ENCODE data around the gene LHFPL6.

LHFPL6 gene

GRCh38 chr13:39408512-39408911, 194.5 kb downstream of the LHFPL6 start:
- no peak for DNase-seq

GRCh38 chr13:39407786-39408185, 195.2 kb downstream of the LHFPL6 start:
- no peak for DNase-seq

- DNase-seq = no peak
Observed at GRCh38 chr13:39407138-39407537, 195.9 kb downstream of the LHFPL6 start.

- DNase-seq = no peak
Observed at GRCh38 chr13:39406688-39407087, 196.3 kb downstream of the LHFPL6 start.

GRCh38 chr13:39405596-39406205, 197.3 kb downstream of the LHFPL6 start:
- DNase-seq = no peak

- no peak for DNase-seq
Observed at GRCh38 chr13:39405107-39405506, 197.9 kb downstream of the LHFPL6 start.

- DNase-seq = no peak
Observed at GRCh38 chr13:39403106-39403505, 199.9 kb downstream of the LHFPL6 start.

GRCh38 chr13:39402221-39402970, 200.6 kb downstream of the LHFPL6 start:
- DNase-seq = no peak

- DNase-seq = no peak
Observed at GRCh38 chr13:39401756-39402155, 201.2 kb downstream of the LHFPL6 start.

GRCh38 chr13:39401046-39401705, 201.8 kb downstream of the LHFPL6 start:
- DNase-seq = no peak

GRCh38 chr13:39399102-39399501, 203.9 kb downstream of the LHFPL6 start:
- DNase-seq = no peak

- DNase-seq = no peak
Observed at GRCh38 chr13:39397896-39398265, 205.1 kb downstream of the LHFPL6 start.

- DNase-seq = no peak
Observed at GRCh38 chr13:39397226-39397895, 205.6 kb downstream of the LHFPL6 start.

- no peak for DNase-seq
Observed at GRCh38 chr13:39394796-39395678, 208.0 kb downstream of the LHFPL6 start.

- no peak for DNase-seq
Observed at GRCh38 chr13:39391761-39392160, 211.2 kb downstream of the LHFPL6 start.

GRCh38 chr13:39389013-39389412, 214.0 kb downstream of the LHFPL6 start:
- no peak for DNase-seq

GRCh38 chr13:39385621-39386231, 217.3 kb downstream of the LHFPL6 start:
- DNase-seq = no peak

- no peak for DNase-seq
Observed at GRCh38 chr13:39385154-39385553, 217.8 kb downstream of the LHFPL6 start.

- no peak for DNase-seq
Observed at GRCh38 chr13:39381456-39381855, 221.5 kb downstream of the LHFPL6 start.

GRCh38 chr13:39379667-39380655, 223.0 kb downstream of the LHFPL6 start:
- DNase-seq = no peak

- DNase-seq = no peak
Observed at GRCh38 chr13:39379118-39379517, 223.9 kb downstream of the LHFPL6 start.

All from activated CD4-positive, CD25-positive, alpha-beta regulatory T cell treated with anti-CD3 and anti-CD28 coated beads, Interleukin-2, amount 50 U/mL, for 72 hours (primary cell).